ENCODE results near the gene RRAS2. TPM values are rescaled to one million over a fixed set of nuclear protein-coding genes. Genes with fewer than 3 reads are reported as not detected.

RRAS2 gene
- total RNA-seq, 1 experiment from 2014 or later: 42.2 TPM

GRCh38 chr11:14393129-14393528 is 34.1 kb upstream of the RRAS2 start:
- H2AFZ ChIP-seq: no peak overlapping the region
- CTCF ChIA-PET: no interaction called here
- TF ChIP-seq EZH2 (IDR thresholded peaks at IDR 0.05; ENCODE audit: low read depth): no peak
- TF ChIP-seq CTCF (conservative IDR thresholded peaks at IDR 0.05): no peak
- no peaks in the 10 kb centered on the region for H3K9me2 ChIP-seq (ENCODE audit: insufficient read depth)
- POLR2A ChIA-PET (ENCODE audit: unreplicated experiment): no interaction called here
- H3K4me3 ChIP-seq: no peak overlapping the region
- H3K27ac ChIP-seq: no peak overlapping the region
- no peaks in the 10 kb centered on the region for H3K27me3 ChIP-seq (ENCODE audit: insufficient read depth, low read depth)
- H3K79me2 ChIP-seq (ENCODE audit: low read depth): no peaks in the 10 kb centered on the region
- H3K4me1 ChIP-seq (replicated peaks; ENCODE audit: insufficient read depth): no peaks in the 10 kb centered on the region
- H3K4me2 ChIP-seq: no peak overlapping the region
- no TSS peak for BruUV-seq (replicated peaks)
- no peaks in the 10 kb centered on the region for H3K9me3 ChIP-seq (ENCODE audit: insufficient read depth, low read depth)
- no peaks in the 10 kb centered on the region for H4K20me1 ChIP-seq (ENCODE audit: insufficient read depth)
- intact Hi-C loops (cut with micrococcal nuclease; ENCODE audit: unreplicated experiment): no loop called here
- H3F3A ChIP-seq (ENCODE audit: insufficient read depth, low read depth): no peaks in the 10 kb centered on the region
- DNase-seq: no peak
- no peaks in the 10 kb centered on the region for H3K36me3 ChIP-seq (ENCODE audit: low read depth)

- intact Hi-C loops (cut with micrococcal nuclease; ENCODE audit: unreplicated experiment): no loop called here
- no peaks in the 10 kb centered on the region for H3K9me3 ChIP-seq (ENCODE audit: insufficient read depth, low read depth)
- no peaks in the 10 kb centered on the region for H3K36me3 ChIP-seq (ENCODE audit: low read depth)
- CTCF ChIA-PET: no interaction called here
- no peaks in the 10 kb centered on the region for H3K79me2 ChIP-seq (ENCODE audit: low read depth)
- no peak overlapping the region for H2AFZ ChIP-seq
- no peak overlapping the region for H3K4me3 ChIP-seq
- H3K4me1 ChIP-seq (replicated peaks; ENCODE audit: insufficient read depth): no peaks in the 10 kb centered on the region
- no peaks in the 10 kb centered on the region for H3K27me3 ChIP-seq (ENCODE audit: insufficient read depth, low read depth)
- H3K9me2 ChIP-seq (ENCODE audit: insufficient read depth): no peaks in the 10 kb centered on the region
- no peak overlapping the region for H3K4me2 ChIP-seq
- POLR2A ChIA-PET (ENCODE audit: unreplicated experiment): no interaction called here
- no peaks in the 10 kb centered on the region for H3F3A ChIP-seq (ENCODE audit: insufficient read depth, low read depth)
- no peak for TF ChIP-seq CTCF (conservative IDR thresholded peaks at IDR 0.05)
- no peaks in the 10 kb centered on the region for H4K20me1 ChIP-seq (ENCODE audit: insufficient read depth)
- no TSS peak for BruUV-seq (replicated peaks)
- H3K27ac ChIP-seq: no peak overlapping the region
- DNase-seq: no peak
Measured at GRCh38 chr11:14390669-14391068, 31.7 kb upstream of the RRAS2 start.

- H4K20me1 ChIP-seq (ENCODE audit: insufficient read depth): no peaks in the 10 kb centered on the region
- no peak overlapping the region for H3K27ac ChIP-seq
- H3K27me3 ChIP-seq (ENCODE audit: insufficient read depth, low read depth): no peaks in the 10 kb centered on the region
- no peaks in the 10 kb centered on the region for H3K36me3 ChIP-seq (ENCODE audit: low read depth)
- no peaks in the 10 kb centered on the region for H3K9me2 ChIP-seq (ENCODE audit: insufficient read depth)
- DNase-seq: no peak
- H3K4me3 ChIP-seq: no peak overlapping the region
- no peak overlapping the region for H3K4me2 ChIP-seq
- no peaks in the 10 kb centered on the region for H3K4me1 ChIP-seq (replicated peaks; ENCODE audit: insufficient read depth)
- H2AFZ ChIP-seq: no peak overlapping the region
- H3K9me3 ChIP-seq (ENCODE audit: insufficient read depth, low read depth): no peaks in the 10 kb centered on the region
- ChIA-PET POLR2A (ENCODE audit: unreplicated experiment) (interaction anchor here (0.6 kb wide), 2 partner anchors 101 to 111 kb away, joined by 3 read pairs; partner anchors contain the start of gene COPB1), CTCF (no interaction called here)
- no peaks in the 10 kb centered on the region for H3F3A ChIP-seq (ENCODE audit: insufficient read depth, low read depth)
- intact Hi-C loops (cut with micrococcal nuclease; ENCODE audit: unreplicated experiment): no loop called here
- TF ChIP-seq CTCF (conservative IDR thresholded peaks at IDR 0.05): no peak
- no peak for TF ChIP-seq EZH2 (IDR thresholded peaks at IDR 0.05; ENCODE audit: low read depth)
- no TSS peak for BruUV-seq (replicated peaks)
- no peaks in the 10 kb centered on the region for H3K79me2 ChIP-seq (ENCODE audit: low read depth)
Measured at GRCh38 chr11:14388352-14388751, 29.4 kb upstream of the RRAS2 start.
